H1 (cell line): Measurements from ENCODE around the gene BAX.

Source experiments
- BCL11A ChIP-seq, 2 experiments: IDR thresholded peaks; one replicate each; pipeline ENCODE4 v1.6.1; 2011; ENCODE audit warnings: low read depth in 2 of 2, low read length in 2 of 2, mild to moderate bottlenecking in 2 of 2
- CEBPB ChIP-seq: IDR thresholded peaks from 2 replicates; pipeline ENCODE4 v1.6.1; 2012; ENCODE audit warnings: low read depth, low read length
- CHD2 ChIP-seq: IDR thresholded peaks from 2 replicates; pipeline ENCODE4 v1.6.1; 2012; ENCODE audit warnings: low read length, improper control_type of control experiment
- CTBP2 ChIP-seq: IDR thresholded peaks from 2 replicates; pipeline ENCODE4 v1.7.0; 2011; ENCODE audit warnings: borderline replicate concordance, mild to moderate bottlenecking, moderate library complexity, mixed read lengths, low read length; ENCODE audit not compliant: insufficient read depth, insufficient read length
- POLR2AphosphoS5 ChIP-seq: IDR thresholded peaks from 2 replicates; pipeline ENCODE4 v1.6.1; 2011; ENCODE audit warnings: low read depth, low read length
- RNF2 ChIP-seq: fragments of 200-900, 300-1000 bp; sonication (generic); IDR thresholded peaks from 2 replicates; pipeline ENCODE4 v1.7.1; 2016; ENCODE audit warnings: borderline replicate concordance, low read depth, mild to moderate bottlenecking, antibody characterized with exemption, low read length; ENCODE audit not compliant: poor library complexity, severe bottlenecking; ENCODE audit errors: missing control alignments
- SP1 ChIP-seq: IDR thresholded peaks from 2 replicates; pipeline ENCODE4 v1.6.1; 2011; ENCODE audit warnings: low read depth, low read length
- TCF12 ChIP-seq: IDR thresholded peaks from 2 replicates; pipeline ENCODE4 v1.6.1; 2011; ENCODE audit warnings: low read depth, mild to moderate bottlenecking, low read length
- YY1 ChIP-seq: IDR thresholded peaks from 2 replicates; pipeline ENCODE4 v1.6.1; 2011; ENCODE audit warnings: low read depth, mild to moderate bottlenecking, low read length

- TF ChIP-seq CTBP2 (no peak), POLR2AphosphoS5 (no peak), BCL11A (IDR thresholded peaks at IDR 0.05; ENCODE audit: low read depth in 2 of 2, low read length in 2 of 2) (no peak), TCF12 (no peak), YY1 (no peak), RNF2 (no peak), SP1 (no peak), CHD2 (no peak), CEBPB (no peak)
These were observed 16.3 kb downstream of the BAX start for GRCh38 chr19:48970923-48971395.
